ENCODE results near the gene TMEM61.

TMEM61 gene

DNA sequence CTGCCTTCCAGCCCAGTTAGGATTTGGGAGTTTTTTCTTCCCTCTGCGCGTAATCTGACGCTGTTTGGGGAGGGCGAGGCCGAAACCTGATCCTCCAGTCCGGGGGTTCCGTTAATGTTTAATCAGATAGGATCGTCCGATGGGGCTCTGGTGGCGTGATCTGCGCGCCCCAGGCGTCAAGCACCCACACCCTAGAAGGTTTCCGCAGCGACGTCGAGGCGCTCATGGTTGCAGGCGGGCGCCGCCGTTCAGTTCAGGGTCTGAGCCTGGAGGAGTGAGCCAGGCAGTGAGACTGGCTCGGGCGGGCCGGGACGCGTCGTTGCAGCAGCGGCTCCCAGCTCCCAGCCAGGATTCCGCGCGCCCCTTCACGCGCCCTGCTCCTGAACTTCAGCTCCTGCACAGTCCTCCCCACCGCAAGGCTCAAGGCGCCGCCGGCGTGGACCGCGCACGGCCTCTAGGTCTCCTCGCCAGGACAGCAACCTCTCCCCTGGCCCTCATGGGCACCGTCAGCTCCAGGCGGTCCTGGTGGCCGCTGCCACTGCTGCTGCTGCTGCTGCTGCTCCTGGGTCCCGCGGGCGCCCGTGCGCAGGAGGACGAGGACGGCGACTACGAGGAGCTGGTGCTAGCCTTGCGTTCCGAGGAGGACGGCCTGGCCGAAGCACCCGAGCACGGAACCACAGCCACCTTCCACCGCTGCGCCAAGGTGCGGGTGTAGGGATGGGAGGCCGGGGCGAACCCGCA is 59.1 kb downstream of the TMEM61 start, which contains the start of gene PCSK9:
TSS of gene PCSK9 (plus strand) at position 207 of the 741 bp plus-strand sequence. CDS start at position 497, 290 bp downstream.
- DNase-seq (ENCODE audit: low spot score) = no peak

DNA sequence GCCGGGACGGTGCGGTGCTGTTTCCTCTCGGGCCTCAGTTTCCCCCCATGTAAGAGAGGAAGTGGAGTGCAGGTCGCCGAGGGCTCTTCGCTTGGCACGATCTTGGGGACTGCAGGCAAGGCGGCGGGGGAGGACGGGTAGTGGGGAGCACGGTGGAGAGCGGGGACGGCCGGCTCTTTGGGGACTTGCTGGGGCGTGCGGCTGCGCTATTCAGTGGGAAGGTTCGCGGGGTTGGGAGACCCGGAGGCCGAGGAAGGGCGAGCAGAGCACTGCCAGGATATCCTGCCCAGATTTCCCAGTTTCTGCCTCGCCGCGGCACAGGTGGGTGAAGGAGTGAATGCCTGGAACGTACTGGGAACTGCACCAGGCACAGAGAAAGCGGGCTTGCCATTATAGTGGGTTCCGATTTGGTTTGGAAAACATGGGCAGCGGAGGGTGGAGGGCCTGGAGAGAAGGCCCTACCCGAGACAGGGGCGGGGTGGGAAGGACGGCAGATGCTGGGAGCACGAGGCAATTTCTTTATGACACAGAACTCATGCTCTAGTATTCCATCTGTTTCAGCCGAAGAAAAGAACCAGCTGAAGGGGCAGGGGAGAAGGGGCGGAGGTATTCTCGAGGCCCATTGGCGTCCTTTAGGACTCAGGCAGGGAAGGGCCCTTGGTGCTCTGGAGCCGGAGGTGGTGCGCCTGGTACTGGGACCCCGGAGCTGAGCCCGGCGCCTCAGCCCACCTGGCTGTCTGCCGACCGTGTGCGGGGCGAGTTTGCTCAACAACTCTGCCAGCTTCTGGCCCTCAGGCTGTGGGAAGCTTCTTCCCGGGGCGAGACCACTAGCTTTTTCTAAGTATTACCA is 59.9 kb downstream of the TMEM61 start:
- no peak for DNase-seq (ENCODE audit: low spot score)

- DNase-seq (ENCODE audit: low spot score) = no peak
Measured at GRCh38 chr1:55040933-55041494, 60.6 kb downstream of the TMEM61 start.

GRCh38 chr1:55041613-55042012 is 61.2 kb downstream of the TMEM61 start:
- no peak for DNase-seq (ENCODE audit: low spot score)

All from activated CD4-positive, alpha-beta T cell treated with anti-CD3 and anti-CD28 coated beads, Interleukin-2, Interleukin-4, amounts not matched to agents 100 ng/mL and 50 ng/mL, durations not matched to agents 16 hours and 8 hours (primary cell).